Measurements from ENCODE around the gene ZNF292. TPM values are rescaled to one million over a fixed set of nuclear protein-coding genes. Genes with fewer than 3 reads are reported as not detected.

The ZNF292 gene
- total and polyA plus RNA-seq, 10 of the 15 experiments (the other 5 are each of a cell fraction or from before 2014, with no cell fraction given) = 11.1 to 57.6 (median 30.6) TPM

DNA sequence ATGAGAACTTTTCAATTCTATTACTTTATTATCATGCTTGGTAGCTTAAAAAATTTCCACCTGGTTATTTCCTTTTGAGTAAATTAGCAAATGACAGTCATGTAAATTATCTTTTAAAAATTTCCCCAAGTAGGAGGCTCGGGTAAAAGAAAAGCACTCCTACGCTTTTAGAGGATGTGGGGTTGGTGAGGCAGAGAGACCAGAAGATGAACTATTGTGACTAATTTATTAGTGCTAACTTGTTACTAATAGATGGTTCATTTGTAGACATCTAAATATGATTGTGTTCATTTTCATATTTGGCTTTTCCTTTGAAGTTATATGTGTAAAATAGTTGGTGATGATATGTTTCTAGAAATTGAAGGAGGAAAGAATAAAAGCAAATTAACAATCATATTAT lies 27.0 kb downstream of the ZNF292 start (continued):
- TF ChIP-seq, protein P1, sequence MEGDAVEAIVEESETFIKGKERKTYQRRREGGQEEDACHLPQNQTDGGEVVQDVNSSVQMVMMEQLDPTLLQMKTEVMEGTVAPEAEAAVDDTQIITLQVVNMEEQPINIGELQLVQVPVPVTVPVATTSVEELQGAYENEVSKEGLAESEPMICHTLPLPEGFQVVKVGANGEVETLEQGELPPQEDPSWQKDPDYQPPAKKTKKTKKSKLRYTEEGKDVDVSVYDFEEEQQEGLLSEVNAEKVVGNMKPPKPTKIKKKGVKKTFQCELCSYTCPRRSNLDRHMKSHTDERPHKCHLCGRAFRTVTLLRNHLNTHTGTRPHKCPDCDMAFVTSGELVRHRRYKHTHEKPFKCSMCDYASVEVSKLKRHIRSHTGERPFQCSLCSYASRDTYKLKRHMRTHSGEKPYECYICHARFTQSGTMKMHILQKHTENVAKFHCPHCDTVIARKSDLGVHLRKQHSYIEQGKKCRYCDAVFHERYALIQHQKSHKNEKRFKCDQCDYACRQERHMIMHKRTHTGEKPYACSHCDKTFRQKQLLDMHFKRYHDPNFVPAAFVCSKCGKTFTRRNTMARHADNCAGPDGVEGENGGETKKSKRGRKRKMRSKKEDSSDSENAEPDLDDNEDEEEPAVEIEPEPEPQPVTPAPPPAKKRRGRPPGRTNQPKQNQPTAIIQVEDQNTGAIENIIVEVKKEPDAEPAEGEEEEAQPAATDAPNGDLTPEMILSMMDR (IDR thresholded peaks at IDR 0.05 in 2 of 3, conservative IDR thresholded peaks at IDR 0.05 in 1 of 3; ENCODE audit: control insufficient read depth in 2 of 3, extremely low read depth in 1 of 3, insufficient read depth in 1 of 3, low read depth in 3 of 3, low read length in 3 of 3) = no peak
- TF ChIP-seq FOXK2 (IDR thresholded peaks at IDR 0.05) (no peak), PAX5 (IDR thresholded peaks at IDR 0.05; ENCODE audit: borderline replicate concordance, low read depth, low read length) (no peak), BCLAF1 (IDR thresholded peaks at IDR 0.05) (no peak), FOXM1 (IDR thresholded peaks at IDR 0.05; ENCODE audit: low read depth, low read length) (peak; percentile 80), SKIL (IDR thresholded peaks at IDR 0.05; ENCODE audit: low read depth, poor library complexity, severe bottlenecking) (peak; percentile 33), ZNF384 (IDR thresholded peaks at IDR 0.05; ENCODE audit: borderline replicate concordance, low read depth, low read length) (no peak), RELB (IDR thresholded peaks at IDR 0.05; ENCODE audit: low read depth) (peak; percentile 57; the same call in 1 of the 2 replicates), ZBED1 (IDR thresholded peaks at IDR 0.05; ENCODE audit: borderline replicate concordance) (0 out of 2 replicates have a peak, but pooled peaks have one; percentile 34), BHLHE40 (IDR thresholded peaks at IDR 0.05; ENCODE audit: borderline replicate concordance in 1 of 2, low read depth in 2 of 2, low read length in 1 of 2) (no peak), SP1 (IDR thresholded peaks at IDR 0.05; ENCODE audit: low read depth, low read length) (no peak), NBN (IDR thresholded peaks at IDR 0.05) (no peak)
- TF ChIP-seq, protein P2, sequence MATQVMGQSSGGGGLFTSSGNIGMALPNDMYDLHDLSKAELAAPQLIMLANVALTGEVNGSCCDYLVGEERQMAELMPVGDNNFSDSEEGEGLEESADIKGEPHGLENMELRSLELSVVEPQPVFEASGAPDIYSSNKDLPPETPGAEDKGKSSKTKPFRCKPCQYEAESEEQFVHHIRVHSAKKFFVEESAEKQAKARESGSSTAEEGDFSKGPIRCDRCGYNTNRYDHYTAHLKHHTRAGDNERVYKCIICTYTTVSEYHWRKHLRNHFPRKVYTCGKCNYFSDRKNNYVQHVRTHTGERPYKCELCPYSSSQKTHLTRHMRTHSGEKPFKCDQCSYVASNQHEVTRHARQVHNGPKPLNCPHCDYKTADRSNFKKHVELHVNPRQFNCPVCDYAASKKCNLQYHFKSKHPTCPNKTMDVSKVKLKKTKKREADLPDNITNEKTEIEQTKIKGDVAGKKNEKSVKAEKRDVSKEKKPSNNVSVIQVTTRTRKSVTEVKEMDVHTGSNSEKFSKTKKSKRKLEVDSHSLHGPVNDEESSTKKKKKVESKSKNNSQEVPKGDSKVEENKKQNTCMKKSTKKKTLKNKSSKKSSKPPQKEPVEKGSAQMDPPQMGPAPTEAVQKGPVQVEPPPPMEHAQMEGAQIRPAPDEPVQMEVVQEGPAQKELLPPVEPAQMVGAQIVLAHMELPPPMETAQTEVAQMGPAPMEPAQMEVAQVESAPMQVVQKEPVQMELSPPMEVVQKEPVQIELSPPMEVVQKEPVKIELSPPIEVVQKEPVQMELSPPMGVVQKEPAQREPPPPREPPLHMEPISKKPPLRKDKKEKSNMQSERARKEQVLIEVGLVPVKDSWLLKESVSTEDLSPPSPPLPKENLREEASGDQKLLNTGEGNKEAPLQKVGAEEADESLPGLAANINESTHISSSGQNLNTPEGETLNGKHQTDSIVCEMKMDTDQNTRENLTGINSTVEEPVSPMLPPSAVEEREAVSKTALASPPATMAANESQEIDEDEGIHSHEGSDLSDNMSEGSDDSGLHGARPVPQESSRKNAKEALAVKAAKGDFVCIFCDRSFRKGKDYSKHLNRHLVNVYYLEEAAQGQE (IDR thresholded peaks at IDR 0.05; ENCODE audit: low read depth, low read length) = no peak
- TF ChIP-seq, protein P3, sequence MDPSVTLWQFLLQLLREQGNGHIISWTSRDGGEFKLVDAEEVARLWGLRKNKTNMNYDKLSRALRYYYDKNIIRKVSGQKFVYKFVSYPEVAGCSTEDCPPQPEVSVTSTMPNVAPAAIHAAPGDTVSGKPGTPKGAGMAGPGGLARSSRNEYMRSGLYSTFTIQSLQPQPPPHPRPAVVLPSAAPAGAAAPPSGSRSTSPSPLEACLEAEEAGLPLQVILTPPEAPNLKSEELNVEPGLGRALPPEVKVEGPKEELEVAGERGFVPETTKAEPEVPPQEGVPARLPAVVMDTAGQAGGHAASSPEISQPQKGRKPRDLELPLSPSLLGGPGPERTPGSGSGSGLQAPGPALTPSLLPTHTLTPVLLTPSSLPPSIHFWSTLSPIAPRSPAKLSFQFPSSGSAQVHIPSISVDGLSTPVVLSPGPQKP (IDR thresholded peaks at IDR 0.05; ENCODE audit: low read depth, low read length) = no peak
